Peyer's patch (tissue), 4 donors: ENCODE data around the gene BRSK1. TPM values are rescaled to one million over a fixed set of nuclear protein-coding genes. Genes with fewer than 3 reads are reported as not detected.

Experiments used
- DNase-seq, 3 donors: peaks; one replicate each; pipeline ENCODE4 v3.0.0-alpha.2; 2017 to 2019
- H3K27ac ChIP-seq, 4 donors: fragments of 200-600 bp; sonication (generic); one replicate each; pipeline ENCODE4 v1.5.1; 2016 to 2019
- H3K27me3 ChIP-seq, 2 donors: fragments of 200-600 bp; sonication (generic); one replicate each; pipeline ENCODE4 v1.5.1; 2019
- H3K36me3 ChIP-seq, 3 donors: fragments of 200-600 bp; sonication (generic); one replicate each; pipeline ENCODE4 v1.5.1; 2016 to 2019
- H3K4me1 ChIP-seq, 4 donors: fragments of 200-600 bp; sonication (generic); one replicate each; pipeline ENCODE4 v1.5.1; 2016 to 2019
- H3K4me3 ChIP-seq, 4 donors: fragments of 200-600 bp; sonication (generic); 1 replicate in 3 of 4; 2 replicates in 1 of 4; pipeline ENCODE4 v1.5.1; 2016 to 2019; ENCODE audit warnings: mild to moderate bottlenecking in 1 of 4
- H3K9me3 ChIP-seq, 4 donors: fragments of 200-600 bp; sonication (generic); one replicate each; pipeline ENCODE4 v1.5.1; 2016 to 2019; ENCODE audit warnings: mild to moderate bottlenecking in 1 of 4
- POLR2A ChIP-seq, 2 donors: fragments of 450-650 bp; IDR thresholded peaks; one replicate each; pipeline ENCODE4 v1.5.1; 2017; ENCODE audit warnings: antibody characterized with exemption in 2 of 2, mild to moderate bottlenecking in 2 of 2, moderate library complexity in 2 of 2
- total RNA-seq, 4 donors: library from RNA; depleted of rRNA; stranded (reverse); fragments of >200 nt; gene quantifications; one replicate each; pipeline ENCODE4 v1.1.0, GENCODE V29; 2016
- TF ChIP-seq, protein P1 (sequence below), 6 experiments: fragments of 450-650 bp in 4 of 6; fragments of 200-600 bp in 2 of 6; sonication (generic) in 1 of 6; IDR thresholded peaks; one replicate each; pipeline ENCODE4 v1.5.1; 2017 to 2019; ENCODE audit warnings: antibody characterized with exemption in 6 of 6, mild to moderate bottlenecking in 3 of 6, moderate library complexity in 1 of 6

BRSK1 gene
- total RNA-seq, 4 donors from 2014 or later, result 0.35 to 6.6 (median 3.0) TPM

DNA sequence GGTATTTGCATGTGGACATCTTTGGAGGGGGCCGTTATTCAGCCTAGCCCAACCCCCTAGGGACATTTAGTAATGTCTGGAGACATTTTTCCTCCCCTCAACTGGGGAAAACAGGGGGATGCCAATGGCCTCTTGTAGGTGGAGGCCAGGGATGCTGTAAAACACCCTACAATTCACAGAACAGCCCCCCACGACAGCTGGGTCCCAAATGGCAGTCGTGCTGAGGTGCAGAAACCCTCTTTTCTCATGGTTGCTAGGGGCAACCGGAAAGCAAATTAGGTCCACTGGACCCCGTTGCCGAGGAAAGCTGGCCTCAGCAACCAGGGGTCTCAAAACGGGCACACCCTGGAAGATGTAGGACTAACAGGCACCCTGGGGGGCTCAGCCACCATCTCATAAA is 26.7 kb downstream of the BRSK1 start:
- Histone ChIP-seq H3K4me3 (no peak overlapping the region), H3K9me3 (no peaks in the 10 kb centered on the region), H3K27ac (no peak overlapping the region), H3K27me3 (no peaks in the 10 kb centered on the region), H3K36me3 (peaks cover 0 to 16% (median 0%) of the 10 kb centered on the region in 3 donors), H3K4me1 (no peaks in the 10 kb centered on the region)
- no peak for DNase-seq
- TF ChIP-seq POLR2A (IDR thresholded peaks at IDR 0.05), result no peak
- TF ChIP-seq, protein P1, sequence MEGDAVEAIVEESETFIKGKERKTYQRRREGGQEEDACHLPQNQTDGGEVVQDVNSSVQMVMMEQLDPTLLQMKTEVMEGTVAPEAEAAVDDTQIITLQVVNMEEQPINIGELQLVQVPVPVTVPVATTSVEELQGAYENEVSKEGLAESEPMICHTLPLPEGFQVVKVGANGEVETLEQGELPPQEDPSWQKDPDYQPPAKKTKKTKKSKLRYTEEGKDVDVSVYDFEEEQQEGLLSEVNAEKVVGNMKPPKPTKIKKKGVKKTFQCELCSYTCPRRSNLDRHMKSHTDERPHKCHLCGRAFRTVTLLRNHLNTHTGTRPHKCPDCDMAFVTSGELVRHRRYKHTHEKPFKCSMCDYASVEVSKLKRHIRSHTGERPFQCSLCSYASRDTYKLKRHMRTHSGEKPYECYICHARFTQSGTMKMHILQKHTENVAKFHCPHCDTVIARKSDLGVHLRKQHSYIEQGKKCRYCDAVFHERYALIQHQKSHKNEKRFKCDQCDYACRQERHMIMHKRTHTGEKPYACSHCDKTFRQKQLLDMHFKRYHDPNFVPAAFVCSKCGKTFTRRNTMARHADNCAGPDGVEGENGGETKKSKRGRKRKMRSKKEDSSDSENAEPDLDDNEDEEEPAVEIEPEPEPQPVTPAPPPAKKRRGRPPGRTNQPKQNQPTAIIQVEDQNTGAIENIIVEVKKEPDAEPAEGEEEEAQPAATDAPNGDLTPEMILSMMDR (IDR thresholded peaks at IDR 0.05), result no peak

DNA sequence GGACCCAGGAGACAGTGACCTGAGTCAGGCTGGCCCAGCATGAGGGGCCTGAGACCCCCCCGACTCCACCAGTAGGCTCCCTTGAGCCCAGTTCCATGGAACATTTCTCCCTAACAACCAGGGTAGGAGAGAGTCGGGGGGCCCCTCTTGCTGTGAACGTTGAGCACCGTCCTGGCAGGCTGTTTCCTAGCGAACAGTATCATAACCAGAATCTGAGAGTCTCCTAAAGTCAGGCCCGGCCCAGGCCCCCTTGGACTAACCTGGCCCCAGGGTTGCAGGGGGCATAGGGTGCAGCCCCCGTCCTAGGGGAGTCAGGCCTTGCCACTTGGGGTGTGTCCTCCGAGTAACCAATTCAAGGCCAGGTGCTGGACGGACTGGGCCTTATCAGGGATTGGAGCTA is 27.6 kb downstream of the BRSK1 start:
- Histone ChIP-seq H3K36me3 (peaks cover 0 to 25% (median 0%) of the 10 kb centered on the region in 3 donors), H3K9me3 (no peaks in the 10 kb centered on the region), H3K4me3 (no peak overlapping the region), H3K27me3 (no peaks in the 10 kb centered on the region), H3K27ac (no peak overlapping the region), H3K4me1 (no peaks in the 10 kb centered on the region)
- no peak for TF ChIP-seq POLR2A (IDR thresholded peaks at IDR 0.05)
- TF ChIP-seq, protein P1 (IDR thresholded peaks at IDR 0.05), result no peak
- no peak for DNase-seq

DNA sequence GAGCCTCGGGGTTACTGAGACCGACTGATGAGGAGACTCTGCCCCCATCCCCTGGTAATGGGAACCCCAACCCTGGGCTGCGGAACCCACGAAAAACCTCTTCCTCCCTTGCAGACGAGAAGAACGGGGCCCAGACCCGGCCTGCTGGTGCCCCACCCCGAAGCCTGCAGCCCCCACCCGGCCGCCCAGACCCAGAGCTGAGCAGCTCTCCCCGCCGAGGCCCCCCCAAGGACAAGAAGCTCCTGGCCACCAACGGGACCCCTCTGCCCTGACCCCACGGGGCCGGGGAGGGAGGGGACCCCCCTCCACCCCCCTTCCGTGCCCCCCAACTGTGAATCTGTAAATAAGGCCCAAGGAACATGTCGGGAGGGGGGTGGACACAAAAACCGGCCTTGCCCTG is 28.0 kb downstream of the BRSK1 start:
- Histone ChIP-seq H3K9me3 (no peaks in the 10 kb centered on the region), H3K36me3 (peaks cover 0 to 29% (median 0%) of the 10 kb centered on the region in 3 donors), H3K27me3 (no peaks in the 10 kb centered on the region), H3K4me3 (no peak overlapping the region), H3K27ac (no peak overlapping the region), H3K4me1 (no peaks in the 10 kb centered on the region)
- no peak for TF ChIP-seq POLR2A (IDR thresholded peaks at IDR 0.05)
- TF ChIP-seq, protein P1 (IDR thresholded peaks at IDR 0.05), result no peak
- no peak for DNase-seq

DNA sequence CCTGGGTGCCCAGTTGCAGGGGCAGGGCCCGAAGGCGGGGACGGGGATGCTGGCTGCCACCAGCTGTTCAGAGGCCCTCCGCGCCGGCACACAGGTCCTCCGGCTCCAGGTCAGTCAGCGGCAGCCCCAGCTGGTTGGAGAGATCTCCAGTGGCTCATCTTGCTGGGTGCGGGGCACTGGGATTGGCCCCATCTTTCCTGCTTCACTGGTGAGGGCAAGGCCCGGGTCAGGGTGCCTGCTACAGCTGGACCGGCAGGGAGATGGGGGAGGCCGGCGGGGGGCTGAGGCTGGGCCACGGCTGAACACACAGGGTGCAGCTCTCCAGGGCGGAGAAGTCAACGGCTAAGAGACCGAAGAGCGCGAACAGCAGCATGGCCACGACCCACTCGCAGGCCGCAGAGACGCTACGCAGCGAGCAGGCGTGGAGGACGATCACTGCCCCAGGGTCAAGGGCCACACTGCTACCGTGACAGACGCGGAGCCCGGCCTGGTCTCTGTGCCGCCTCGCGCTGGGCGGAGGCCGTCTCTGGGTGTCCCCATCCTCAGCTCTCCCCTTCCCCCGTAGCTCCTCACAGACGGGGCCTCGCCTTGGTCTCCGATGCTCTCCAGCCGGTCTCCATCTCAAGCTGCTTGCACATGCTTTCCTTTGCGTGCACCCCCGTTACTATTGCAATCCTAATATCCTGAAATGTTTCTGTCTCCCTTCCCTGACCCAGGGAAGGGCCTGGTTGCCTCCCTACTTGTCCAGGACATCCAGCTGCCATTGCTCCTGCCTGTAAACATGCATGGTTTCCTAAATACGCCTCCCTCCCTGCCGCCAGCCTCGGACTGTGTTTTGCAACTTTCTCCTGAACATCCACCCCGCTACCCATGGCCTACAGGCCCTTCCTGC is 29.1 kb downstream of the BRSK1 start:
- no peaks in the 10 kb centered on the region for H3K4me1 ChIP-seq
- no peak overlapping the region for H3K4me3 ChIP-seq
- H3K36me3 ChIP-seq, result peaks cover 0 to 39% (median 0%) of the 10 kb centered on the region in 3 donors
- TF ChIP-seq, protein P1 (IDR thresholded peaks at IDR 0.05), result no peak
- no peak for TF ChIP-seq POLR2A (IDR thresholded peaks at IDR 0.05)
- H3K27me3 ChIP-seq, result no peaks in the 10 kb centered on the region
- no peak for DNase-seq
- H3K9me3 ChIP-seq, result no peaks in the 10 kb centered on the region
- no peak overlapping the region for H3K27ac ChIP-seq

DNA sequence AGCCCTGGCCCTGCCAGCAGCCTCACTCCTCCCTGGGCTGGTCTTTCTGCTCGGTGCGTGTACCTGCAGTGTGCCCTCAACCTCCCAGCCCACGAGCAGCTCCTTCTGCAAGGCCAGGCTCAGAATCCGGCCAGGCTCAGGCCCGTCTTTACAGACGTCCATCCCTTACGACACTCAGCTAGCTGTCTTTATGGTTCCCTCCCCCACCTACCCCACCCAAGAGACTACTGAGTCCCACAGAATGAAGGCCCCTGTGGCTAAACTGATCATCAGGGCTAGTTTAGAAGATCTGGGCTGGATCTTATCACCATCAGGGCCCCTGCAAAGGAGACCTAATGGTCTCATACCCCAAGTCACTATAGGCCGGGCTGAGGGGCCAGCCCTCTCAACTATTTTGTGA is 30.6 kb downstream of the BRSK1 start:
- no peaks in the 10 kb centered on the region for H3K4me1 ChIP-seq
- no peak overlapping the region for H3K4me3 ChIP-seq
- no peaks in the 10 kb centered on the region for H3K9me3 ChIP-seq
- TF ChIP-seq, protein P1 (IDR thresholded peaks at IDR 0.05), result no peak
- TF ChIP-seq POLR2A (IDR thresholded peaks at IDR 0.05), result no peak
- H3K27me3 ChIP-seq, result no peaks in the 10 kb centered on the region
- H3K27ac ChIP-seq, result no peak overlapping the region
- no peak for DNase-seq
- peaks cover 0 to 43% (median 0%) of the 10 kb centered on the region in 3 donors for H3K36me3 ChIP-seq
